ENCODE results near the gene PIK3CD. TPM values are rescaled to one million over a fixed set of nuclear protein-coding genes. Genes with fewer than 3 reads are reported as not detected.
"Not testable (repeated sequence)": the region's sequence is repeated elsewhere in the genome, so short reads cannot be mapped to it uniquely, and the experiment has no call there.

The PIK3CD gene
- total RNA-seq, 1 experiment from 2014 or later: 10.3 TPM

- no peaks in the 10 kb centered on the region for H3K36me3 ChIP-seq (ENCODE audit: low read depth)
- peaks cover 3% of the 10 kb centered on the region for H3K79me2 ChIP-seq (ENCODE audit: low read depth)
- no peak overlapping the region for H3K4me3 ChIP-seq
- no peak overlapping the region for H3K27ac ChIP-seq
- H4K20me1 ChIP-seq (ENCODE audit: insufficient read depth): no peaks in the 10 kb centered on the region
- intact Hi-C loops (cut with micrococcal nuclease; ENCODE audit: unreplicated experiment): loop anchor here (10.0 kb wide), 1 partner anchor 155 kb away; the partner anchor contains the start of gene CTNNBIP1
- ChIA-PET CTCF (no interaction called here), POLR2A (ENCODE audit: unreplicated experiment) (no interaction called here)
- no peaks in the 10 kb centered on the region for H3K4me1 ChIP-seq (replicated peaks; ENCODE audit: insufficient read depth)
- no peaks in the 10 kb centered on the region for H3K9me3 ChIP-seq (ENCODE audit: insufficient read depth, low read depth)
- no peak overlapping the region for H2AFZ ChIP-seq
- H3K9me2 ChIP-seq (ENCODE audit: insufficient read depth): no peaks in the 10 kb centered on the region
- H3F3A ChIP-seq (ENCODE audit: insufficient read depth, low read depth): no peaks in the 10 kb centered on the region
- no peak for DNase-seq
- BruUV-seq (replicated peaks): no TSS peak
- TF ChIP-seq EZH2 (IDR thresholded peaks at IDR 0.05; ENCODE audit: low read depth): no peak
- TF ChIP-seq CTCF (conservative IDR thresholded peaks at IDR 0.05): no peak
- H3K4me2 ChIP-seq: no peak overlapping the region
- H3K27me3 ChIP-seq (ENCODE audit: insufficient read depth, low read depth): no peaks in the 10 kb centered on the region
Observed at GRCh38 chr1:9759939-9760338, 108.4 kb downstream of the PIK3CD start.

GRCh38 chr1:9760824-9761223 is 109.3 kb downstream of the PIK3CD start:
- H3K36me3 ChIP-seq (ENCODE audit: low read depth): no peaks in the 10 kb centered on the region
- CTCF ChIA-PET: no interaction called here

GRCh38 chr1:9761855-9762254 is 110.3 kb downstream of the PIK3CD start:
- no peak for DNase-seq
- no peaks in the 10 kb centered on the region for H4K20me1 ChIP-seq (ENCODE audit: insufficient read depth)
- no peak overlapping the region for H3K4me2 ChIP-seq
- no peaks in the 10 kb centered on the region for H3K9me3 ChIP-seq (ENCODE audit: insufficient read depth, low read depth)
- no peaks in the 10 kb centered on the region for H3K9me2 ChIP-seq (ENCODE audit: insufficient read depth)
- no TSS peak for BruUV-seq (replicated peaks)
- H3K79me2 ChIP-seq (ENCODE audit: low read depth): peaks cover 16% of the 10 kb centered on the region
- no peak overlapping the region for H3K27ac ChIP-seq
- TF ChIP-seq EZH2 (IDR thresholded peaks at IDR 0.05; ENCODE audit: low read depth) (no peak), CTCF (conservative IDR thresholded peaks at IDR 0.05) (no peak)
- peaks cover 11% of the 10 kb centered on the region for H3K4me1 ChIP-seq (replicated peaks; ENCODE audit: insufficient read depth)
- H2AFZ ChIP-seq: no peak overlapping the region
- intact Hi-C loops (cut with micrococcal nuclease; ENCODE audit: unreplicated experiment): loop anchor here (10.0 kb wide), 1 partner anchor 153 kb away; the partner anchor contains the start of gene CTNNBIP1
- no peaks in the 10 kb centered on the region for H3K27me3 ChIP-seq (ENCODE audit: insufficient read depth, low read depth)
- no peak overlapping the region for H3K4me3 ChIP-seq
- peaks cover 11% of the 10 kb centered on the region for H3F3A ChIP-seq (ENCODE audit: insufficient read depth, low read depth)
- H3K36me3 ChIP-seq (ENCODE audit: low read depth): no peaks in the 10 kb centered on the region
- ChIA-PET POLR2A (ENCODE audit: unreplicated experiment) (no interaction called here), CTCF (no interaction called here)

More at GRCh38 chr1:9760824-9761223, 109.3 kb downstream of the PIK3CD start:
- Histone ChIP-seq H4K20me1 (ENCODE audit: insufficient read depth) (no peaks in the 10 kb centered on the region), H3K4me2 (no peak overlapping the region), H3K4me1 (replicated peaks; ENCODE audit: insufficient read depth) (peaks cover 4% of the 10 kb centered on the region), H3K4me3 (no peak overlapping the region), H3K79me2 (ENCODE audit: low read depth) (peaks cover 10% of the 10 kb centered on the region), H3K9me3 (ENCODE audit: insufficient read depth, low read depth) (no peaks in the 10 kb centered on the region), H3K27ac (no peak overlapping the region), H3K27me3 (ENCODE audit: insufficient read depth, low read depth) (no peaks in the 10 kb centered on the region), H3K9me2 (ENCODE audit: insufficient read depth) (no peaks in the 10 kb centered on the region), H2AFZ (no peak overlapping the region), H3F3A (ENCODE audit: insufficient read depth, low read depth) (peaks cover 4% of the 10 kb centered on the region; the same call in 1 of the 2 replicates)
- POLR2A ChIA-PET (ENCODE audit: unreplicated experiment): no interaction called here
- TF ChIP-seq CTCF (conservative IDR thresholded peaks at IDR 0.05): no peak
- no peak for TF ChIP-seq EZH2 (IDR thresholded peaks at IDR 0.05; ENCODE audit: low read depth)
- intact Hi-C loops (cut with micrococcal nuclease; ENCODE audit: unreplicated experiment): loop anchor here (10.0 kb wide), 1 partner anchor 154 kb away; the partner anchor contains the start of gene CTNNBIP1
- DNase-seq: no peak
- no TSS peak for BruUV-seq (replicated peaks)

- H3K4me3 ChIP-seq; BruUV-seq (replicated peaks); CTCF ChIA-PET; H3K9me2 ChIP-seq (ENCODE audit: insufficient read depth); DNase-seq; H3K27ac ChIP-seq; POLR2A ChIA-PET (ENCODE audit: unreplicated experiment); H2AFZ ChIP-seq; H4K20me1 ChIP-seq (ENCODE audit: insufficient read depth); H3K36me3 ChIP-seq (ENCODE audit: low read depth); H3K9me3 ChIP-seq (ENCODE audit: insufficient read depth, low read depth); H3K4me2 ChIP-seq; H3K27me3 ChIP-seq (ENCODE audit: insufficient read depth, low read depth): not testable (repeated sequence)
- Histone ChIP-seq H3K4me1 (replicated peaks; ENCODE audit: insufficient read depth) (peaks cover 15% of the 10 kb centered on the region), H3F3A (ENCODE audit: insufficient read depth, low read depth) (peaks cover 17% of the 10 kb centered on the region), H3K79me2 (ENCODE audit: low read depth) (peaks cover 16% of the 10 kb centered on the region)
- intact Hi-C loops (cut with micrococcal nuclease; ENCODE audit: unreplicated experiment): loop anchor here (10.0 kb wide), 1 partner anchor 152 kb away; the partner anchor contains the start of gene CTNNBIP1
Observed at GRCh38 chr1:9762446-9762845, 110.9 kb downstream of the PIK3CD start.

All from PC-9 (cell line).